T-helper 1 cell treated with Interleukin-12 subunit alpha and Interleukin-12 subunit beta and Interleukin-4 antibody, amounts not matched to agents 30 ng/mL and 1 ng/mL, for 36 hours (primary cell): ENCODE measurements around the gene TFDP2. TPM values are rescaled to one million over a fixed set of nuclear protein-coding genes. Genes with fewer than 3 reads are reported as not detected.
"Not testable (repeated sequence)": the region's sequence is repeated elsewhere in the genome, so short reads cannot be mapped to it uniquely, and the experiment has no call there.

Source experiments
- intact Hi-C: fragments of 100-400 bp; cut with micrococcal nuclease; formaldehyde crosslinking; loops from one replicate; pipeline ENCODE4 v1.15.1; 2024
- total RNA-seq: library from RNA; stranded (reverse); gene quantifications from 2 replicates; pipeline ENCODE4 v1.2.3, GENCODE V29; 2022

TFDP2 gene
- total RNA-seq, 1 donor from 2014 or later = 28.2 TPM

DNA sequence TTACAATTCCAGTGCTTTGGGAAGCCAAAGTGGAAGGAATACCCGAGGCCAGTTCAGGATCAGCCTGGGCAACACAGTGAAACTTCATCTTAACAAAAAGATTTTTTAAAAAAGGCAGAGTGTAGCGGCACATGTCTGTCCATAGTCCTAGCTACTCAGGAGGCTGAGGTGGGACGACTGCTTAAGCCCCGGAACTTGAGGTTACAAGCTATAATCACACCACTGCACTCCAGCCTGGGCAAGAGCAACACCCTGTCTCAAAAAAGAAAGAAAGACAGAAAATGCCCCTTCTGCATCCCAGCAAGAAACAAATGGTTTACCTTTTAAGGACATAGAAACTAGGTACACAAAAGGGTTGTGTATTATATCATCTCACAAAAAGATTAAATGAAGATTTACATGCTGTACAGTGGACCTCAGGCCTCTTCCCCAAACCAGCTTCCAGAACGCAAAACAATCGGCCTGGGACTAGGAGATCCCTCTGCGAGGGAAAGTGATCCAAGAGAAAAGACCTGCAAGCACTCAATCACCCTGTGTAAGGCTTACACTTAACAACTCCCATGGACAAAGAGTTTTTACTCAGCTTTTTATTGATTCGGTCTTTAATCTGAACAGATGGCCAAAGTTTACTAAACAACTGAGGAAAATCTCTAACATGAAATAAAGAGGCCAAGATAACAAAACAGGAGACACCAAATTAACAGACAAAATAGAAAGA, 21.2 kb downstream of the TFDP2 start:
- intact Hi-C loops = loop anchor here (2.0 to 5.0 kb wide), 3 partner anchors 21 to 166 kb away; partner anchors contain the start of gene TFDP2

DNA sequence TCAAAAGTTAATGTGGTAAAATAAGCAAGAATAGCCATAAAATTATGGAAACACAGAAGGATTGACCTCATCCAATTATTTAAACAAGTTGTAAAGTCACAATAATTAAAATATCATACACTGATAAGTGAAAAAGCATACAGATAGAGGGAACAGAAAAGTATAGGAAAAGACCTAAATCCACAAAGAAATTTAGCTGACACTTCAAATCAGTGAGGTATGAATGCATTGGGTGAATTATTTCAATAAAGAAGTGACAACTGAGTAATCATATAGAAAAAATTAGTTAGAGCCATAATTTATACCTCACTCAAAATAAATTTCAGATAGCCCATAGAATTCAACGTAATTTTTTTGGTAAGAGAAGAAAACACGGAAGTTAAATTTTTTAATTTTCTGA, 25.1 kb downstream of the TFDP2 start:
- intact Hi-C loops = no loop called here

DNA sequence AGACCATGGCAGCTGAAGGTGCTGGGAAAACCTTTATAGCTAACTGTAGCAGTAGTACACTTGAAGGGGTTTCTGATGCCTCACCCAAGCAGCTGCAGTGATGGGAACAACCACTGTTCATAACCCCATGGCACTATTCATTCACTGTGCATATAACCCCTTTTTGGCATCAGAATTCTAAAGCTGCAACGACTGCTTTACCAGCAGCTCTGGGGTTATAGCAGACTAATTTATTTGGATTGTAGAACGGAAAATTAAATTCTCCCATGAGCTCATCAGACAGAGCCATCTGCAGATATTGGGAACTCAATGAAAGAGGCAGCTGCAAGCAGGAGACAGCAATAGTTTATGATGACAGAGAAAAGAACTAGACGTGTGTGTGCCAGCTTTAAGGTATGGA, 28.6 kb downstream of the TFDP2 start:
- intact Hi-C loops = no loop called here

DNA sequence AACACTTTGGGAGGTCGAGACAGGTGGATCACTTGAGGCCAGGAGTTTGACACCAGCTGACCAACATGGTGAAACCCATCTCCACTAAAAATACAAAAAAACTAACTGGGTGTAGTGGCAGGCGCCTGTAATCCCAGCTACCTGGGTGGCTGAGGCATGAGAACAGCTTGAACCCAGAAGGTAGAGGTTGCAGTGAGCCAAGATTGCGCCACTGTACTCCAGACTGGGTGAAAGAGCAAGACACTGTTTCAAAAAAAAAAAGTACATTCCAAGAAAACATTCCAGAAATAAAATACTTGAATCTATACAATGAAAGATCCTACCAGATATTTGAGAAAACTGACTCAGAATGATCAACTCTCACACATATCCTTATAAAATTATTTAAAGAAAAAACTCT, 30.4 kb downstream of the TFDP2 start:
- intact Hi-C loops = no loop called here

DNA sequence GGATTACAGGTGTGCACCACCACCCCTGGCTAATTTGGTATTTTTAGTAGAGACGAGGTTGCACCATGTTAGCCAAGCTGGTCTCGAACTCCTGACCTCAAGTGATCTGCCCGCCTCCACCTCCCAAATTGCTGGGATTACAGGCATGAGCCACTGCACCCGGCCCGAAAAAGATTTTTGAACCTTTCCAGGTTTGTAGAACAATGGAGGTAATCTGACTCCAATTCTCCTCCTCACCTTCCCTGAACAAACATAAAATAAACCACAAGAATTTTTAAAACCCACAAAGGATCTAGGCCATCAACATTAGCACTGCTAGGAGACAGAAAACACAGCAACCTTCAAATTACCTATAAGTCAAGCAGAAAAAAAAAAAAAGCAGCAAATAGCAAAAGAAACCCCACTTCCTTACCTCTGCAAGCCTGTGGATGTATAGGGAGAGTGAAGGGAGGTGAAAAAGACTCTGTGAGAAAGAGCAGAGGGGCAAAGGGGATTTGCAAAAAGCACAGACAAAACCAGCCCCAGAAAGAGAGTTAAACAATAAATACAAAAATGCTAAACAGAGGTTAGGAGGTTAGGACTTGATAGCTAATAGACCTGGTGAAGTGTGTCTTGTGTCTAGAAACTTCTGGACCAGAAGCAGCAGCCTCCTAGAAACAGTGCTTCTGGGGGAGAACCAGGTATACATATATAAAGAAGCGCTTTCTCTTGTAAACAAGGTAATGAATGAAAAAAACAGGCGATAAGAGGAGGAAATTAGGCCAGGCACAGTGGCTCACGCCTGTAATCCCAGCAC, 32.1 kb downstream of the TFDP2 start:
- intact Hi-C loops = no loop called here

DNA sequence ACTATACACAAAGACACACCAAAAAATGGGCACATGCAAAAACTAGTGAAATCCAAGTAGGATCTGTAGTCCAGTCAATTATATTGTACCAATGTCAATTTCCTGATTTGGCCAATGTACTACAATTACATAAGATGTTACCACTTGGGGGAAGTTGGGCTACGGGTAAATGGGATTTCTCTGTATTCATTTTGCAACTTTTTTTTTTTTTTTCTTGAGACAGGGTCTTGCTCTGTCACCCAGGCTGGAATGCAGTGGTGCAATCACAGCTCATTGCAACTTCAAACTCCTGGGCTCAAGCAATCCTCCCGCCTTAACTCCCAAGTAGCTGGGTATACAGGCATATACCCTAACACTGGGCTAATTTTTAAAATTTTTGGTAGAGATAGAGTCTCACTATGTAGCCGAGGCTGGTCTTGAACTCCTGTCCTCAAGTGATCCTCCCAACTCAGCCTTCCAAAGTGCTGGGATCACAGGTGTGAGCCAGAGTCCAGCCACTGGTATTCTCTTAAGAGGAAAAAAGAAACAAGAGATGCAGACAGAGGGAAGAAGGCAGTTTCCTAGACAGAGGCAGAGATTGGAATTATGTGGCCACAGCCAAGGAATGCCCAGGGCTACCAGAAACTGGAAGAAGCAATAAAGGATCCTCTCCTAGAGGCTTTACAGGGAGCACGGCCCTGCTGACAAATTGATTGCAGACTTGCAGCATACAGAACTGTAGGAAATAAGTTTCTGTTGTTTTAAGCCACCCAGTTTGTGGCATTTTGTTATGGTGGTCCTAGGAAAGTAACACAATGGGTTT, 33.3 kb downstream of the TFDP2 start:
- intact Hi-C loops = no loop called here

DNA sequence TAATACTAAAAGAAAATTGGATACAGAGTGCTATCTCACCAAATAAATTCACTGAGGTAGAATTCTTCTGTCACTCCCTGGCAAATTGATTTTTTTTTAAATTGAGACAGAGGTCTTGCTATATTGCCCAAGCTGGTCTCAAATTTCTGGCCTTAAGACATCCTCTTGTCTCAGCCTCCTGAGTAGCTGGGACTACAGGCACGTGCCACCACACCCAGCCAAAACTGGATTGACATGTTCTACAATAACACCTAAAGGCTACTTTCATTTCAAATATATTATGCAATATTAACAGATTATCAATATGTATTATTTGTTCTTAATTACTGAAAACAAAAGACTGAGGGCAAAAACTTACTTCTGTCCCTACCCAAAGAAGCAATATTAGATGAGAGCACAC, 36.7 kb downstream of the TFDP2 start:
- intact Hi-C loops = no loop called here

DNA sequence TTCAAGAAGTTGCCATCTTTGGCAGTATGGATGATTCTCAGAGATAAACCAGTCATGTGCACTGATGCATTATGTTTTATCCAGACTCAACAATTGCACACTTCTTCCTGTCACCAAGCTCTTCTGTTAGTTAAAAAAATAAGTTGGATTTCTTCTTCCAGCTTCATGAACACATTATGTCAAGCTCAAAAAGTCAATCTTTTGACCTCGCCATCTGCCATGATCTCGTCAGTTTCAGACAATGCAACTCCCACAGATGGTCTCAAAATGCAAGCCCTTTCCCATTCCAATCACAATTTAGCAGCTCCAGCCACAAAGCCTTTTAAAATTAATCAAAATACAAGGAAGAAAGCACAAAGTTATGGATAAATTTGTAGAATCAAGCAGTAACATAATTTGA, 42.8 kb downstream of the TFDP2 start:
- intact Hi-C loops = no loop called here

DNA sequence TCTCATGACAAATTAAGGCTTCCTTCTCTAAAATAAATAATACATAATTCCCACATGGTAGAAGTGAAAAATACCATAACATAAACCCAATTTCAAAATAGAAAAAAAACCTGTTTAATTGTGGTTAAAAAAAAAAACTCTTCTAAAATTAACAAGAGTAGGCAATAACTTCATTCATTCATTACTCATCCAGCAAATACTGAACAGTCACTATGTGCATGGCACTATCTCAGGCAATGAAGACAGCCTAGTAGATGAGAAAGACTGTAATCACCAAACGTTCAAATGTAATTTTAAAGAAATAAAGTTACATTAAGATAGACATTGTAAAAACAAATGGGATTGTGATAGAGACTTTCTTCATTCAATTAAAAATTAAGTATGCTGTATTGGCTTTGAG, 43.4 kb downstream of the TFDP2 start:
- intact Hi-C loops = no loop called here

DNA sequence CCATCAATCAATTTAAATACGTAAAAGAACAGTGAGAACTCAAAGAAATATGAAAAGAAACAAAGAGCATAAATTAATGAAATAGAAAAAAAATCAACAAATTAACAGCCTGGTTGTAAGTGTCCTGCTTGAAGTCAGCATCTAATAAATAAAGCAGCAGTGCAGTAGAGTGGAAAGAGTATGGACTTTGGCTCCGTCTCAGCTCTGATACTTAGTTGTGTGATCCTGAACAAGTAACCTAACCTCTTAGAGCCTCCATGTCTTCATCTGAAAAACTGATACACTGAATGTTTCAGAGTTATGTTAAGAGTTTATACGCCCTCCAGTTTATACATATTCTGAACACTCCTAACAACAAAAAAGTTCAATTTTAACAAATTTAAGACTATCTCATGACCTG, 44.6 kb downstream of the TFDP2 start:
- intact Hi-C loops = no loop called here

DNA sequence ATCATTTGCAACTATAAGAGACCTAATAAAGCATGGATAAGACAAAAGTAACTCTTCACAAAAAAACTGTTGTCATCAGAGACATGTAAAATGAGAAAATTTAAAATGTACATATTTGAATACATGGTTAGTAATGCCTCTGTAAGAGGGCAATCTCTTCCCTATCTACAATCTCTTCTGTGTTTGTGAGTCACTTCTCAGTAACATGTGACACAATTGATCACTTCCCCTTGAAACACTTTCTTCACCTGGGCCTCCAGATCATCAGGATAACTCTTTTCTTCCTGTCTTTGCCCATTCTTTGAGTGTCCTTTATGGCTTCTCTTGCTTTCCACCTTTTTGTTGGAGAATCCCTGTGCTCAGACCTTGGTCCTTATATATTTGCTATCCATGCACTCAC, 50.4 kb downstream of the TFDP2 start:
- intact Hi-C loops = no loop called here

DNA sequence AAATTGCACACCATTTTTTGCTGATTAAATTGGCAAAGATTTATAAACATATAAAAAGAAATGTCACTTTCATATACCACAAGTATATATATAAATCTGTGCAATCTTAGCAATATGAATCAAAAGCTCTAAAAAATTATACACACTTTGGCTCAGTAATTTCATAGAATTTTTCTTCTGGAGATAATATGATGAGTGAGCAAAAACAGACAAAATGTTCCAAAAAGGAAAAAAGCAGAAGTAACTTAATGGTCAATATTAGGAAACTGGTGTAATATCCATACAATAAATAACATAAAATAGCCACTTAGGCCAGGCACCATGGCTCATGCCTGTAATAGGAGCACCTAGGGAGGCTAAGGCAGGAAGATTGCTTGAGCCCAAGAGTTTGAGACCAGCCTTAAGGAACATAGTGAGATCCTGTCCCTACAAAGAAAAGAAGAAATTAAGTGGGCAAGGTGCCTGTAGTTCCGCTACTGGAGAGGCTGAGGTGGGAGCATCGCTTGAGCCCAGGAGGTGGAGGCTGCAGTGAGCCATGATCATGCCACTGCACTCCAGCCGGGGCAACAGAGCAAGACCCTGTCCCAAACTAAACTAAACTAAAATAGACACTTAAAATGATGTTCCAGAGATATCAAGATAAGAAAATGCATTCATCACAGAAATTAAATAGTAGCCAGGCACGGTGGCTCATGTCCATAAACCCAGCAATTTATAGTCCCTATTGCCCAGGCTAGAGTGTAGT, 52.1 kb downstream of the TFDP2 start:
- intact Hi-C loops = no loop called here

DNA sequence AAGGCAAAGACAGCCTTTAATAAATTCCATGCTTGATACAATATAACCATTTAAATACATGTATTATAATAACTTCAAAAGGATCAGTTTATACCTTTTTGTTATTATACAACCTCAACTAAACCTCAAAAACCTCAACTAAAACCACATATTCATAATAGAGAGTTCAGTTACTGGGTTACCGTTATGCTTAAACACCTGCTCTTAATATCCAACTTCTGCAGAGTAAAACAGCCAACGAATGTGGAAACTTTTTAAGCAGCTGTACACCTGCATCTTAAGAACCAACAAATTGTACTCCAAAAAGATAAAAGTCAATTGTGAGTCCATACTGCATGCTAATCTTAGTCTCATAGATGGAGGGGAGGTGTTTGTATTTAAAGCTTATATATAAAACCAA, 53.5 kb downstream of the TFDP2 start:
- intact Hi-C loops = no loop called here

DNA sequence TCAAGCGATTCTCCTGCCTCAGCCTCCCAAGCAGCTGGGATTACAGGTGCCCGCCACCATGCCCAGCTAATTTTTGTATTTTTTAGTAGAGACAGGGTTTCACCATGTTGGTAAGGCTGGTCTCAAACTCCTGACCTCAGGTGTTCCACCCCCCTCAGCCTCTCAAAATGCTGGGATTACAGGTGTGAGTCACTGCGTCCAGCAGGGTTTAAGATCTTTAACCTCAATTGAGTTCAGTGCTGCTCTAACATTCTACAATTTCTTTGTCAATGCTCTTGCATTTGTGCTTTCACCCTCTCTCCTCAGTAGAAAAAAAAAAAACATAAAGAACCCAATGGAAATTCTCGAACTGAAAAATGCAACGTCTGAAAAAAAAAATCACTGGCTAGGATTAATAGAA, 60.4 kb downstream of the TFDP2 start:
- intact Hi-C loops = not testable (repeated sequence)

DNA sequence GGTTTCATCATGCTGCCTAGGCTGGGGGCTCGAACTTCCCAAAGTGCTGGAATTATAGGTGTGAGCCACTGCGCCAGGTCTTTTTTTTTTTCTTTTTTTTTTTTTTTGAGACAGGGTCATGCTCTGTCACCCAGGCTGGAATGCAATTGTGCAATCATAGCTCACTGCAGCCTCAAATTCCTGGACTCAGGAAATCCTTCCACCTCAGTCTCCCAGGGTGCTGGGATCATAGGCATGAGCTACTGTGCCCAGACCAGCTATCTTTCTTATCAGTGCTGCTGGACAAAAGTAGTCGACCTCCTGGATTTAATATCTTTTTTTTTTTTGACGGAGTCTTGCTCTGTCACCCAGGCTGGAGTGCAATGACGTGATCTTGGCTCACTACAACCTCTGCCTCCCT, 60.8 kb downstream of the TFDP2 start:
- intact Hi-C loops = no loop called here

DNA sequence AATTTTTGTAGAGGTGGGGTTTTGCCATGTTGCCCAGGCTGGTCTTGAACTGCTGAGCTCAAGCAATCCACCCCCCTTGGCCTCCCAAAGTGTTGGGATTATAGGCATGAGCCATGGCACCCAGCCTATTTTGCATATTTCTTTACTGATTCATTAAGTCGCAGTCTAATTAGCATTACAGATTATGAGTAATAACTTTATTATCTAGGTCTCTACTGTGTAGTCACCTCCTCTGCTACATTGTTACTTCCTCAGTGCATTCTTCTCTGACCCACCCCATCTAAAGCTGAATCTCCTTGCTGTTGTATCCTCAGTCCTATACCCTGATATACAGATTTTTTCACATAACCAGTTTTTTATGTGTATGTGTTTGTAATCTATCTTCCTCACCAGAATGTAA, 61.7 kb downstream of the TFDP2 start:
- intact Hi-C loops = no loop called here

DNA sequence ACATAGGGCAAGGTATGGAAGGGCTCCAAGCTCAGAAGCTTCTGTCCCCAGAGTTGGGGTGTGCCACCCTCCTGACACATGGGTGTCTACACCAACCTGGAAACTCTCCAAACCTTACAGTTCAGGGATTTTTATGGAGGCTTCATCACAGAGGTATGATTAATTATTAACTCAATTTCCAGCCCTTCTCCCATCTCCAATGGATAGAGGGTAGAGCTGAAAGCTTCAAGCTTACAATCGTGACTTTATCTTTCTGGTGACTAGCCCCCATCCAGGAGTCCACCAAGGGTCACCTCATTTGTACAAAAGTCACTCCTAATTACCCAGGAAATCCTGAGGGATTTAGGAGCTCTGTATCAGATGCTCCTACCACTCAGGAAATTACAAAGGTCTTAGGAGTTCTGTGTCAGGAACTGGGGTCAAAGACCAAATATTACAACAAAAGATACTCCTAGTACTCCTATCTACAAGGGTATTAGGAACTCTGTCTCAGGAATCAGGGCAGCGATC, 62.7 kb downstream of the TFDP2 start:
- intact Hi-C loops = no loop called here

DNA sequence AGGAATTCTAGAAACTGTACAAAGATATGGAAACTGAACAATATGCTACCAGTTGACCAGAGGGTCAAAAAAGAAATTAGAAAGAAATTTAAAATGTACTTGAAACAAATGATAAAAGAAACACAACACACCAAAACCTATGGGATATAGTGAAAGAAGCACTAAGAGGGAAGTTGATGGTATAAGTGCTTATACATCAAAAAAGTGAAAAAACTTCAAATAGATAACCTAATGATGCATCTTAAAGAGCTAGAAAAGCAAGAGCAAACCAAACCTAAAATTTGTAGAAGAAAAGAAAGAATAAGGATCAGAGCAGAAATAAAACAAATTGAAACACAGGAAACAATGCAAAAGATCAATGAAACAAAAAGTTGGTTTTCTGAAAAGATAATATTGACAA, 68.2 kb downstream of the TFDP2 start:
- intact Hi-C loops = no loop called here

DNA sequence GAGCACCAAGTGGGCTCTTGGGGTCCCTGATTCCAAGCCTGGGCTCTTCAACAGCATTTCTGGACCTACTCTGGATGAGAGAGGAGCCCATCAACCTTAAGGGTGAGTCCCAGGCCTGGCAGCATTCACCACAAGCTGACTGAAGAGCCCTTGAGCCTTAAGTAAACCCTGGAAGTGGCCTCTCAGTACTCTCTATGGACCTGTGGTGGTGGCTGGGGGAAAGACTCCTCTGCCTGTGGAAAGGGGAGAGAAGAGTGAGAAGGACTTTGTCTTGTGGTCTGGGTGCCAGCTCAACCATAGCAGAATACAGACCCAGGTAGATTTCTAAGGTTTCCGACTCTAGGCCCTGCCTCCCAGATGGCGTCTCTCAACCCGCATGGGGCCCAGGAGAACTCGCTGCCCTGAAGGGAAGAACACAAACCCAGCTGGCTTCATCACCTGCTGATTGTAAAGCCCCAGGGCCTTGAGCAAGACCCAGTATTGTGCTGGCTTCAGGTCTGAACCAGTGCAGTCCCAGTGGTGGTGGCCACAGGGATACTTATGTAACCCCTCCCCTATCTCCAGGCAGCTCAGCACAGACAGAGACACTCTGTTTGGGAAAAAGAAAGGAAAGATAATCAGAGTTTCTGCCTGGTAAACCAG, 71.4 kb downstream of the TFDP2 start:
- intact Hi-C loops = no loop called here

DNA sequence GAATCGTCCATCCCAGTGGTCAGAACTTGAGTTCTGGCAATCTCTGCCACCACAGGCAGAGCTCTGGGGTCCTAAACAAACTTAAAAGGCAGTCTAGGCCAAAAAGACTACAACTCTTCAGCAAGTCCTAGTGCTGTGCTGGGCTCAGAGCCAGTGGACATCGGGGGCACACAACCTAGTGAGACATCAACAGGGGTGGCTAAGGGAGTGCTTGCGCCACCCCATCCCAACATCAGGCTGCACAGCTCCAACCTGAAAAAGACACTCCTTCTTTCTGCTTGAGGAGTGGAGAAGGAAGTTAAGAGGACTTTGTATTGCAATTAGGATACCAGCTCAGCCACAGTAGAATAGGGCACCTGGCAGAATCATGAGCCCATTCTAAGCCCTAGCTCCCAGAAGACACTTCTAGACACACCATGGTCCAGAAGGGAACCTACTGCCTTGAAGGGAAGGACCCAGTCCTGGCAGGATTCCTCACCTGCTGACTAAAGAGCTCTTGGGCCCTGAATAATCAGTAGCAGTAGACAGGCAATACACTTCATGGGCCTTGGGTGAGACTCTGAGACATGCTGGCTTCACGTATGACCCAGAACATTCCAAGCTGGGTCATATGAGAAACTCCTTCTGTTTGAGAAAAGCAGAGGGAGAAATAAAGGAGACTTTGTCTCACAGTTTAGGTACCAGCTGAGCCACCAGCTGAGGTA, 72.0 kb downstream of the TFDP2 start:
- intact Hi-C loops = no loop called here
